GM23248 (cell line): Measurements from ENCODE around the gene AOPEP. TPM values are rescaled to one million over a fixed set of nuclear protein-coding genes. Genes with fewer than 3 reads are reported as not detected.

Source experiments
- DNase-seq: peaks from one replicate; pipeline ENCODE4 v3.0.0-alpha.2; 2015
- H2AFZ ChIP-seq: fragments of 200-600 bp; sonication (generic); 2 replicates; pipeline ENCODE4 v1.6.1; 2016; ENCODE audit warnings: antibody characterized with exemption
- H3F3A ChIP-seq: fragments of 200-600 bp; sonication (generic); 2 replicates; pipeline ENCODE4 v1.6.1; 2016; ENCODE audit warnings: mild to moderate bottlenecking, antibody characterized with exemption, mixed run types; ENCODE audit not compliant: insufficient read depth
- H3K27ac ChIP-seq: fragments of 200-600 bp; sonication (generic); 2 replicates; pipeline ENCODE4 v1.5.1; 2016; ENCODE audit warnings: mild to moderate bottlenecking
- H3K27me3 ChIP-seq: fragments of 200-600 bp; sonication (generic); replicated peaks from 2 replicates; pipeline ENCODE4 v1.6.1; 2016; ENCODE audit warnings: mild to moderate bottlenecking; ENCODE audit not compliant: insufficient read depth
- H3K36me3 ChIP-seq: fragments of 200-600 bp; sonication (generic); 2 replicates; pipeline ENCODE4 v1.6.1; 2016; ENCODE audit warnings: low read depth, mild to moderate bottlenecking
- H3K4me1 ChIP-seq: fragments of 200-600 bp; sonication (generic); 2 replicates; pipeline ENCODE4 v1.6.1; 2016; ENCODE audit warnings: mild to moderate bottlenecking; ENCODE audit not compliant: insufficient read depth
- H3K4me2 ChIP-seq: fragments of 200-600 bp; sonication (generic); one replicate; pipeline ENCODE4 v1.6.1; 2016; ENCODE audit warnings: mild to moderate bottlenecking; ENCODE audit not compliant: unreplicated experiment
- H3K4me3 ChIP-seq: fragments of 200-600 bp; sonication (generic); 2 replicates; pipeline ENCODE4 v1.5.1; 2016; ENCODE audit warnings: mild to moderate bottlenecking
- H3K79me2 ChIP-seq: fragments of 200-600 bp; sonication (generic); 2 replicates; pipeline ENCODE4 v1.6.1; 2016; ENCODE audit warnings: mild to moderate bottlenecking; ENCODE audit not compliant: insufficient read depth
- H3K9ac ChIP-seq: fragments of 200-600 bp; sonication (generic); 2 replicates; pipeline ENCODE4 v1.6.1; 2016; ENCODE audit warnings: mild to moderate bottlenecking
- H3K9me2 ChIP-seq: fragments of 200-600 bp; sonication (generic); 2 replicates; pipeline ENCODE4 v1.6.1; 2016; ENCODE audit warnings: mixed run types, mild to moderate bottlenecking, moderate library complexity; ENCODE audit not compliant: insufficient read depth
- H3K9me3 ChIP-seq: fragments of 200-600 bp; sonication (generic); one replicate; pipeline ENCODE4 v1.6.1; 2017; ENCODE audit warnings: low read depth
- H4K20me1 ChIP-seq: fragments of 200-600 bp; sonication (generic); 2 replicates; pipeline ENCODE4 v1.6.0; 2016; ENCODE audit not compliant: insufficient read depth
- EZH2 ChIP-seq: fragments of 200-600 bp; sonication (generic); IDR thresholded peaks from 2 replicates; pipeline ENCODE4 v1.6.1; 2018; ENCODE audit warnings: antibody characterized with exemption, mild to moderate bottlenecking; ENCODE audit not compliant: insufficient read depth, poor library complexity, severe bottlenecking
- EZH2phosphoT487 ChIP-seq: fragments of 200-600 bp; sonication (generic); IDR thresholded peaks from 2 replicates; pipeline ENCODE4 v1.6.1; 2018; ENCODE audit warnings: antibody characterized with exemption, moderate library complexity, mild to moderate bottlenecking, low read depth; ENCODE audit not compliant: insufficient read depth
- WGBS, 2 experiments: methylation state at CpG; one replicate each; pipeline ENCODE4 v1.1.6; 2015 to 2017; ENCODE audit warnings: low lambda C conversion rate in 2 of 2, low coverage in 1 of 2; ENCODE audit errors: missing lambda C conversion rate in 2 of 2; 5-methylcytosine and 5-hydroxymethylcytosine counted together
- in situ Hi-C: fragments of 300-500 bp; cut with MboI; formaldehyde crosslinking; loops from 2 replicates; pipeline ENCODE4 v1.15.0; 2020
- microRNA counts: library from miRNA; unstranded; fragments of <30 nt; microRNA quantifications from one replicate; lab custom pipeline; 2016
- microRNA-seq: library from miRNA; unstranded; fragments of <30 nt; microRNA quantifications from one replicate; pipeline ENCODE4, GENCODE V29; 2016; ENCODE audit warnings: borderline number of aligned reads
- polyA plus RNA-seq: library from polyadenylated mRNA; unstranded; fragments of >200 nt; fragmentation: Nextera tagmentation; extraction: Ambion mirVana; gene quantifications from 2 replicates; pipeline ENCODE4 v1.2.1, GENCODE V29; 2016
- small RNA-seq: library from RNA; depleted of rRNA; stranded (forward); fragments of <200 nt; gene quantifications from one replicate; pipeline ENCODE3, GENCODE V24; 2014; ENCODE audit warnings: low read depth, low replicate concordance
- total RNA-seq: library from RNA; depleted of rRNA; stranded (reverse); fragments of >200 nt; shearing (Covaris generic); gene quantifications from 2 replicates; pipeline ENCODE4 v1.2.3, GENCODE V29; 2014; rRNA removed

AOPEP gene
- total and polyA plus RNA-seq, 2 experiments from 2014 or later = 90.0 to 120 TPM

DNA sequence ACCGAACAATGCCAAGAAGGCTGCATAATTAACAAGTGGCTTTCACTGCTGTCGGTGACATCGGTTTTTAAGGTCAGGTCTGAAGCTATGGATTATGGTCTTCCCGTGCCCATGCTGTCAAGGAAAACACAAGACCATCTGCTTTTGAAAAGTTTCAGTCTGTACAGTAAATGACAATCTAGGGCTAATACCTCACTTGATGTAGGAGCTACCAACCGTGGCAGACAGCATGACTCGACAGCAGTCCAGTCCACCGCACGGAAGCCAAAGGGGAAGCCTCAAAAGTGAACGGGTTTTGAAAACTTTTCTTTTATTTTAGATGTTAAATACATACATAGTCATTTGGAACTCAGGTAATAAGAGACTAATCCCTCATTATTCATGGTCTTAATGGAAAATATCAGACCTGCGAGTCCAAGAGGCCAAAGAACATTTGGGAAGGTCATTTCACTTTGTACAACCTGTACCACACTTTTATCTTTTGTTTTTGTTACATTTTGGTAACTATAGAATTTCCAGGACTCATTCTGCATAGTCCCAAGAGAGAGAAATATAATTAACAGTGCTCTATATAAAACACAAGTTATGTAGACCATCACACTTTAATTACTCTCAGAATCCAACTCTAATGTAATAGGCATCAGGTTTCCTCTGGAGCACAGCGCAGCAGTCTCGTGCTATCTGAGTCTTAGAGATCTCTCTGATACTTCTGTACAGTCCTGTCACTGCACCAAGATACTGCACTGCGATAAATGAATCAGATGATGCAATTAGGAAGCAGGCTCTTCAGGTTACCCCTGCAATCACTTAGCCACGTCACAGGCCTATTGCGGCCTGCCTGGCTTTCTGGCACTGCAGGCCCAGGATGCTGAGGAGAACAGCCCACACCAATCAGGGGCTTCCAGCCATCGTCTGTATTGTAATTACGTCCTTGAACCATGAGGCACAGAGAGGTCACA, 406.1 kb downstream of the AOPEP start:
- H3K9ac ChIP-seq = no peak overlapping the region
- WGBS, 2 experiments = 89 to 91% methylated on average over 17 of the region's 17 CpGs

DNA sequence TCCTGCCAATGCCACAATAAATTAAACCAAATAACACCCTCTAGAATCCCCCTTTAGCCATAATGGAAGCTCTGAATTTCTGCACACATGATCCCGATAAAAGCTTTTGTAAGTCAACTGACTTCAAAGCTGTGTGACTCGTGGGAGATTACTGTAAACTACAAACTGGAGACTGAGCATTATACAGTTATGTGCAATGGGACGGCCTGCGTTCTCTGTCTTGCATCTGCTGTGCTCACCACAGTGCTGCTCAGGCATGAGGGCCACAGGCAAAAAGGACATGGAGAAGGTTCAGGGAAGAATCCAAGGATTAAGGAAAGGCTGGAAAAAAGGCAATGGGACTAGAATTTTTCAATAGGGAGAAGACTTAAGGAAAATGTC, 406.8 kb downstream of the AOPEP start:
- WGBS, 2 experiments = 89 to 96% methylated on average over 4 of the region's 4 CpGs
- Histone ChIP-seq H2AFZ (no peak overlapping the region), H3K36me3 (no peaks in the 10 kb centered on the region), H3K27me3 (no peaks in the 10 kb centered on the region), H3K79me2 (no peaks in the 10 kb centered on the region), H3K9ac (no peak overlapping the region), H3K9me2 (no peaks in the 10 kb centered on the region), H3K4me1 (no peaks in the 10 kb centered on the region), H3K27ac (no peak overlapping the region), H3K4me2 (no peak overlapping the region), H4K20me1 (no peaks in the 10 kb centered on the region), H3F3A (no peaks in the 10 kb centered on the region), H3K9me3 (no peaks in the 10 kb centered on the region), H3K4me3 (no peak overlapping the region)
- no peak for TF ChIP-seq EZH2
- DNase-seq = no peak
- in situ Hi-C loops = no loop called here

More for the DNA sequence above, 406.1 kb downstream of the AOPEP start:
- Histone ChIP-seq H3K9me3 (no peaks in the 10 kb centered on the region), H4K20me1 (no peaks in the 10 kb centered on the region), H3K4me3 (no peak overlapping the region), H3K4me1 (0 out of 2 replicates have a peak, but pooled peaks cover 3% of the 10 kb centered on the region), H3K79me2 (no peaks in the 10 kb centered on the region), H3K27ac (no peak overlapping the region), H3F3A (no peaks in the 10 kb centered on the region), H3K4me2 (no peak overlapping the region), H3K9me2 (no peaks in the 10 kb centered on the region), H3K36me3 (no peaks in the 10 kb centered on the region), H2AFZ (no peak overlapping the region), H3K27me3 (no peaks in the 10 kb centered on the region)
- in situ Hi-C loops = no loop called here
- no peak for TF ChIP-seq EZH2phosphoT487
- no peak for TF ChIP-seq EZH2
- no peak for DNase-seq

DNA sequence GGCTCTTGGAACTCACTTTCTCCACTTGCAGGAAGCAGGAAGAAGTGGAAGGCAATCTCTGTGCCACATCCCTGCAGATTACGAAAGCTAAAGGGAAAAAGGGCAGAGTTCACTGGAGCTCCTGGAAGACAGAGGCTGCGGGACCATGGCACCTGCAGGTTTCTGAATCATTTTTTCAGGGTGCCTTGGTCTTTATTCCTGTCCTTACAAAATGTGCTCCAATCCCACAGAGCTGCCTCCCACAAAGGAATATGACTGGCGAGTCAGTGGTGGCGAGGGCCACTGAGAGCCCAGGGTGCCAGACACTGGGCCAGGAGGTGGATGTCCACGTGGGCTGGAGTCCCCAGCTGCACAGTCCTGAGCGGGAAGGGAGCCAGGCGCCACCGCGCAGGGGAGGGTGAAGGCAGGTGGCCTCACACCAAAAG, 408.0 kb downstream of the AOPEP start:
- H3F3A ChIP-seq = no peaks in the 10 kb centered on the region
- H3K4me2 ChIP-seq = no peak overlapping the region
- H3K36me3 ChIP-seq = no peaks in the 10 kb centered on the region
- no peak overlapping the region for H3K4me3 ChIP-seq
- in situ Hi-C loops = no loop called here
- no peaks in the 10 kb centered on the region for H3K4me1 ChIP-seq
- H2AFZ ChIP-seq = no peak overlapping the region
- H3K27me3 ChIP-seq = no peaks in the 10 kb centered on the region
- H3K27ac ChIP-seq = no peak overlapping the region
- no peak overlapping the region for H3K9ac ChIP-seq
- no peaks in the 10 kb centered on the region for H4K20me1 ChIP-seq
- H3K9me3 ChIP-seq = no peaks in the 10 kb centered on the region
- 96 to 98% methylated on average over 9 of the region's 9 CpGs for WGBS, 2 experiments
- no peaks in the 10 kb centered on the region for H3K79me2 ChIP-seq
- TF ChIP-seq EZH2 = no peak
- TF ChIP-seq EZH2phosphoT487 = no peak
- H3K9me2 ChIP-seq = no peaks in the 10 kb centered on the region
- no peak for DNase-seq

DNA sequence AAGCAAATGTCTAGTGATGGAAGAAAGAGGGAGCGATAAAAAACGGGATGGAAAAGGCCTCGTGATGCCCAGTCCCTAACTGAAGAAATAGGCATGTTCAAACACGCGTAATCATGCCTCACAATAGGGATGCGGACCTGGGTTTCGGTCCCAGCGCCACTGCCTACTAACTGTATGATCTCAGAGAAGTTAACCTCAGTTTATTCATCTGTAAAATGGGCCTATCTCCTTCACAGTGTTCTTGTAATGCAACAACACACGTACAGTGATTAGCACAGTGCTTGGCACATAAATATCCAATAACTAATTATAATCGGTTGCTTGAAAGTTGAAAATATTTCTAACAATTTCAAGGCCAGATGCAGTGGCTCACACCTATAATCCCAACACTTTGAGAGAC, 409.3 kb downstream of the AOPEP start:
- H3K36me3 ChIP-seq = no peaks in the 10 kb centered on the region
- no peaks in the 10 kb centered on the region for H3F3A ChIP-seq
- no peaks in the 10 kb centered on the region for H3K9me3 ChIP-seq
- no peak for TF ChIP-seq EZH2
- no peak for TF ChIP-seq EZH2phosphoT487
- H3K4me3 ChIP-seq = no peak overlapping the region
- no peak overlapping the region for H3K9ac ChIP-seq
- H3K27ac ChIP-seq = no peak overlapping the region
- H2AFZ ChIP-seq = no peak overlapping the region
- WGBS, 2 experiments = 96% methylated on average over 10 of the region's 10 CpGs
- in situ Hi-C loops = no loop called here
- H3K79me2 ChIP-seq = no peaks in the 10 kb centered on the region
- DNase-seq = no peak
- no peaks in the 10 kb centered on the region for H3K4me1 ChIP-seq
- no peaks in the 10 kb centered on the region for H3K9me2 ChIP-seq
- no peak overlapping the region for H3K4me2 ChIP-seq
- H3K27me3 ChIP-seq = no peaks in the 10 kb centered on the region
- H4K20me1 ChIP-seq = no peaks in the 10 kb centered on the region

MicroRNAs within 50 kb of the gene (microRNA counts, 767-probe panel; counts per million panel counts)
- microRNA hsa-miR-2278 (lab: Ali Mortazavi, UCI) (447 counts per million, percentile 86 among the panel's probes with 10 or more counts), microRNA hsa-miR-23b-3p (lab: Ali Mortazavi, UCI) (7,223 counts per million, percentile 95 among the panel's probes with 10 or more counts), microRNA hsa-miR-27b-3p (lab: Ali Mortazavi, UCI) (8,390 counts per million, percentile 98 among the panel's probes with 10 or more counts)

Small RNA genes lying within 50 kb of the gene (microRNA-seq; reads per million reads assigned to microRNA genes)
- gene MIR2278 (6.1 reads per million, percentile 6 among the genes with 10 or more reads in this experiment), gene MIR23B (55,391 reads per million, percentile 98 among the genes with 10 or more reads in this experiment), gene MIR24-1 (not detected), gene MIR27B (4,784 reads per million, percentile 90 among the genes with 10 or more reads in this experiment), gene MIR3074 (not detected), gene MIR6081 (not detected)

Small RNA genes lying within 50 kb of the gene (small RNA-seq; reads per million reads assigned to genes)
- gene MIR2278 (not detected), gene MIR23B (28.0 reads per million, percentile 90 among the genes with 10 or more reads in this experiment), gene MIR27B (700 reads per million, percentile 99 among the genes with 10 or more reads in this experiment), gene MIR3074 (not detected), gene MIR6081 (not detected)

Other genes starting within 250 kb of the AOPEP start
- not detected in 2 replicates for gene PCAT7, start 171.6 kb upstream of the AOPEP start, total RNA-seq
- gene PCAT7, start 171.6 kb upstream of the AOPEP start, polyA plus RNA-seq = not detected in 2 replicates
- gene FBP2, start 132.9 kb upstream of the AOPEP start, total RNA-seq = not detected in 2 replicates
- gene FBP2, start 132.9 kb upstream of the AOPEP start, polyA plus RNA-seq = not detected in 2 replicates
- not detected in 2 replicates for gene FBP1, start 87.2 kb upstream of the AOPEP start, total RNA-seq
- not detected in 2 replicates for gene FBP1, start 87.2 kb upstream of the AOPEP start, polyA plus RNA-seq